GM21447 (cell line): ENCODE data around the gene SLC25A17.
"Not testable (repeated sequence)": the region's sequence is repeated elsewhere in the genome, so short reads cannot be mapped to it uniquely, and the experiment has no call there.

ENCODE experiments used
- ATAC-seq: cut with Tn5 transposase; IDR thresholded peaks from one replicate; pipeline ENCODE4 v1.9.1; 2021; ENCODE audit not compliant: unreplicated experiment

Gene SLC25A17, protein sequence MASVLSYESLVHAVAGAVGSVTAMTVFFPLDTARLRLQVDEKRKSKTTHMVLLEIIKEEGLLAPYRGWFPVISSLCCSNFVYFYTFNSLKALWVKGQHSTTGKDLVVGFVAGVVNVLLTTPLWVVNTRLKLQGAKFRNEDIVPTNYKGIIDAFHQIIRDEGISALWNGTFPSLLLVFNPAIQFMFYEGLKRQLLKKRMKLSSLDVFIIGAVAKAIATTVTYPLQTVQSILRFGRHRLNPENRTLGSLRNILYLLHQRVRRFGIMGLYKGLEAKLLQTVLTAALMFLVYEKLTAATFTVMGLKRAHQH

GRCh38 chr22:40818747-40819598, at the start of gene SLC25A17:
TSS of gene SLC25A17 (minus strand) at chr22:40819346. CDS start at chr22:40819248, 98 bp downstream.
- peak; percentile 54 for ATAC-seq

- ATAC-seq: not testable (repeated sequence)
These were observed 49.2 kb upstream of the SLC25A17 start for GRCh38 chr22:40868379-40868778.

- no peak for ATAC-seq
These were observed 48.0 kb upstream of the SLC25A17 start for GRCh38 chr22:40867109-40867508.

GRCh38 chr22:40862537-40862936, 43.4 kb upstream of the SLC25A17 start:
- ATAC-seq: no peak

DNA sequence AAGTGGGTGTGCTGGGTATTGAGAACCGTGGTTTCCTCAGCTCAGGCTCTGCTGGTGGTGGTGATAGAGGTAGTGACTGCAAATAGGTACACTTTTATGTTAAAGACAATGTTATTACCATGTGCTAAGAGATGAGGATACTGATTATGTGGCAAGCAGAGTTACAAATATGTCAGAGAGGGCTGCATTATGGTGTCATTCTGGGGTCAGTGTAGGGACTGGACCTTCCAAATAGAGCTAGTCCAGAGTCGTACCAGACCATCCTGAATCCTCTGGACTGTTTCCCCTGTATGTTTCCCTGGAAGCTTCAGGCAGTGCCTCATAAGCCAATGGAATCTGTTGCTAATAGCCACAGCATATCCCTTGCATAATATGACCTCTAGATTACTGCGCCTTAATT, 42.9 kb upstream of the SLC25A17 start, which contains the start of gene DNAJB7:
Gene DNAJB7, minus strand, starts transcription at position 101 of the 400 bp plus-strand sequence. CDS start 119 bp downstream, outside the sequence.
- ATAC-seq: no peak

GRCh38 chr22:40857309-40857855, 38.2 kb upstream of the SLC25A17 start:
- ATAC-seq: no peak

DNA sequence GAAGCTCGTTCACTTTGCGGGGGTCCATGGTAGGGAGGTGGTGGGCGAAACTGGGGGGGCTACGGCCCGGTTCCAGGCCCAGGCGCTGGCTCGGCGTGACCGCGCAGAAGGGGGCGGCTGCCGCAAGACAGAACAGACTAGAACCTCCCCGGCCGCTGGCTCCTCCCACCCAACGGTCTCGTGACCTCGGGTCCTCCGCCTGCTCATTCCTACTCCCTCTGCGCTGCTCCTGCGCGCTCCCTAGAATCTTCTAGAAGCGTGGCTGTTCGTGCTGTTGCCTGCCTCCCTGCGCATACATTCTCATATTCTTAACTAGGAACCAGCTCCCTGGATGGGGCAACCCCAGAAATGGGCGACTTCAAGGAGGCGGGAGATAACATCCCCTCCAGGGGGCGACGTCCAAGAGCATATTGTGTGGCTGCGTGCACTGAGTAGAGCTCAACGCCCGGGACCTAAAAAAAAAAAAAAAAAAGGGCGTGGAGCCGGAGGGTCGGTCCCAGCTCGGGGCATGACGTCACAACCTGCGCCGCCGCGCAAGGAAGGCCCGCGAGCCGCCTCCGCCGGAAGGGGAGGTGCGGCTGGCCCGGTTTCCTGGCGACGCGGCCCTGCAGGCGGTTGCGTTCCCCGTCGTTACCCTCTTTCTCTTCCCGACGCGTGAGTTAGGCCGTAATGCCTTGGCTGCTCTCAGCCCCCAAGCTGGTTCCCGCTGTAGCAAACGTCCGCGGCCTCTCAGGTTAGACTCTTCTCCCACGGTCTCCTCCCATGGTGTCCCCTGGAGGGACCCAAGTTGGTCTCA, 37.6 kb upstream of the SLC25A17 start, which contains the start of the genes ST13 and XPNPEP3:
Gene ST13, minus strand, starts transcription at position 127 of the 796 bp plus-strand sequence. Its CDS starts 99 bp downstream, at position 28.
Gene XPNPEP3, plus strand, starts transcription at position 636 of the 796 bp plus-strand sequence. Its CDS starts 34 bp downstream, at position 670.
- ATAC-seq: peak; percentile 86

- ATAC-seq: peak; percentile 19
These were observed 36.9 kb upstream of the SLC25A17 start for GRCh38 chr22:40855979-40856512.

GRCh38 chr22:40855071-40855978, 36.2 kb upstream of the SLC25A17 start:
- no peak for ATAC-seq

DNA sequence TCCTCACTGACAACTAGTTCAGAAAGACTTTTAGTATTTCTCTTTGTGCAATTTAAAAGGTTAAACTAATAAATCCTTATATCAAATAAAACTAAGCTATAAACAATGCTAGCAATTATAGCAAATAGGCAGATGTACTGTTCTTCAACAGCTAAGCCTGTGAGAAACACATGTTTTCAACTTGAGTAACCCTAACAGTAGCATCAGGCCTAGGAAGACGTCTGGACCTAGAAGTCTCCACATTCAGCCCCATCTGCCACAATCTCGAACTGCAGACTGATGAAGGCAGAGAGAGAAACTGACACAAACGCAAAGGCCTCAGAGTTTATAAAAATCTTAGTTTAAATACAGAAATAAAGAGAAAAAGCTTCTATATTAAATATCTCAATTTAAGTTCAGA, 34.8 kb upstream of the SLC25A17 start:
- ATAC-seq: no peak

GRCh38 chr22:40853333-40853732, 34.2 kb upstream of the SLC25A17 start:
- ATAC-seq: no peak

DNA sequence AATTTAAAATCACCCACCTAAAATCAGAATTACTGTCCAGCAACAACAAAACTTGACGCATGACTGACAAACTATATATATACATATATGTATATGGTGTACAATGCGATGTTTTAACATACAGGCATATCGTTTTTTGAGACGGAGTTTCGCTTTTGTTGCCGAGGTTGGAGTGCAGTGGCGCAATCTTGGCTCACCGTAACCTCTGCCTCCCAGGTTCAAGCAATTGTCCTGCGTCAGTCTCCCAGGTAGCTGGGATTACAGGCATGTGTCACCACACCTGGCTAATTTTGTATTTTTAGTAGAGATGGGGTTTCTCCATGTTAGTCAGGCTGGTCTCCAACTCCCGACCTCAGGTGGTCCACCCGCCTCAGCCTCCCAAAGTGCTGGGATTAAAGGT, 26.7 kb upstream of the SLC25A17 start:
- not testable (repeated sequence) for ATAC-seq

DNA sequence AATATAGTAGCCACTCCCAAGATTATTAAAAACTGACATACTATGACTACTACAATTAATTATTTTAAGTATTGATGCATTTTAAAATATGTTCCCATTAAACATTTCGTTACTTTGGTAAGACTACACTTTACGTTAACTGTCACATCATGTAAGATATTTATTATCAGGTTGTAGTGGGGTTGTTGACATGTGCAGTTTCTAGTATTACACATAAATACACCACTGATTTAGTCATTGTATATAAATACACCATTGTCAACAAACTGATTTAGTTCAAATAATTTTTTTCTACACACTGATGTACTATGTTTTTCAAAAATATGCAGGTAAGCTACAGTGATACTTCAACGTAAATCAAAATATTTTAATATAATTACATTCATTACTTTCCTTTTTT, 25.8 kb upstream of the SLC25A17 start:
- ATAC-seq: no peak

DNA sequence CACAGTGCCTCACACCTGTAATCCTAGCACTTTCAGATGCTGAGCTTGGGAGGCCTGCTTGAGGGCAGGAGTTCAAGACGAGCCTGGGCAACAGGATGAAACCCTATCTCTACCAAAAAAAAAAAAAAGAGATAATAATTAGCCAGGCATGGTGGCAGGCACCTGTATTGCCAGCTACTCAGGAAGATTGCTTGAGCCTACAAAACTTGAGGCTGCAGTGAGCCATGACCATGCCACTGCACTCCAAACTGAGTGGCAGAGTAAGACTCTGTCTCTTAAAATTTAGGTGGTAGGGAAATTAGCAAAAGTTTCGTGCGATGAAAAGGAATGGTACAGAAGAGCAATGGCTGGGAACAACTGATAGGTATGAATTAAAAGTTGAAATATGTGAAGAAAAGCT, 19.3 kb upstream of the SLC25A17 start:
- no peak for ATAC-seq

DNA sequence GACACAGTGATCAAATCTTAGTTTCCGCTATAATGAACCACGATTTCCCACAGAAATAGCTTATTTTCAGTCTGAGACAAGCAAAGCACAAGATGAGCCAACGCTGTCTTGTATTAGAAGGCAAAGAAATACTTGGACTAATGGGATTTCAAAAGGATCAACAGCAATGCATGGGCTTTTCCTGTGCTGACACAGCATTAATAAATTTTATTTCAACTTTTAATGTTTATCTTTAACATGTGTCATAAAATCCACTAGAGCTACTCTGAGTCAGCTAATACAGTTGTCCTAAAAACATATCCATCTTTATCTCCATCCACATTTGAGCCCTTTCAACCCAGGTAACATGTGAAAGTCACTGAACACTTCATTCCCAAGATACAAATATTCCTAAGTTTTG, 15.5 kb upstream of the SLC25A17 start:
- ATAC-seq: no peak

GRCh38 chr22:40829131-40829530, 10.0 kb upstream of the SLC25A17 start:
- ATAC-seq: no peak

DNA sequence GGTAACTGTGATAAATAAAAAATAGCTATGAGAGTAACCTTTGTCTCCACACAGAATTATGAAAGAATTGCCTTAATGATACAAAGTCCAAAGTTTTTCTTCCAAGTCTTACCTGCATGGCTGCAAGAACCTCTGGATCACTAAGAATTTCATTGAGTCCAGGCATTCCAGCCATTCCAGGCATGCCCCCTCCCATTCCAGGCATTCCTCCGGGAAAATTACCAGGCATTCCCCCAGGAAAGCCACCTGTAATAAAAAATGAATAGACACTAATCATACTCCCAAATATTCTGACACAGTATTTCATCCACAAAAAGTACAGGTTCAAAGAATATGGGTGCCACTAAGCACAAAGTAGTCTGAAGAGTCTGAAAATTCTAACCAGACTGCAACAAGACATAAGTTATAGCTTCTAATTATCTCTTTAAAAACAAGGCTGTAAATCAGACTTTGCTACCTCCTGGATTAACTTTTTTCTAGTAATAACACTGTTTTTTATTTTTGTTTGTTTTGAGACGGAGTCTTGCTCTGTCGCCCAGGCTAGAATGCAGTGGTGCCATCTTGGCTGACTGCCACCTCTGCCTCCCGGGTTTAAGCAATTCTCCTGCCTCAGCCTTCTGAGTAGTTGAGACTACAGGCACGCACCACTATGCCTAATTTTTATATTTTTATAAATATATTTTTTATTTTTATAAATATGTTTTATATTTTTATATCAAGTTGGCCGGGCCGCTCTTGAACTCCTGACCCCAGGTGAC, 8.0 kb upstream of the SLC25A17 start:
- ATAC-seq: no peak

GRCh38 chr22:40826292-40826691, 7.1 kb upstream of the SLC25A17 start:
- not testable (repeated sequence) for ATAC-seq

DNA sequence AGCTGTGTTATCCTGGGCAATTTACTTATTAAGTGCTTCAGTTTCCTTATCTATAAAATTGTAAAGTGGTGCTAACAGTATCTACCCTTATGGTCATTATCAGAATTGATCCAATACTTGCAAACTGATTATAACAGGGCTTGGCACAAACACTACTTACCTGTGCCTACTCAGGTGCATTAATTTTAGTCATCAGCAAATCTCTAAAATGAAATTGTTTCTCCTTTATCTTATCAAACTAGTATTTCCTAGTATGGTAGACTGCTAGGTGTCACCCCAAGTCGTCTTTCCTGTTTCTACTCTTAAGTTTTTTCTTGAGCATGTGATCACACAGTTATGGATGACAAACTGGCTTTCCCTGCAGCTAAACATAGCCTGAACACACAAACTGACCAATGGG, 4.3 kb upstream of the SLC25A17 start:
- ATAC-seq: no peak
